Keratinocyte (primary cell): ENCODE measurements around the gene PTPRD. TPM values are rescaled to one million over a fixed set of nuclear protein-coding genes. Genes with fewer than 3 reads are reported as not detected.

Source experiments
- DNase-seq: peaks from one replicate; pipeline ENCODE4 v3.0.0-alpha.2; 2011; ENCODE audit warnings: low read depth, missing footprints, low spot score
- FAIRE-seq: peaks from 2 replicates; lab custom pipeline; 2011; peaks lifted over from hg19 to GRCh38; lab: Jason Lieb, UNC
- H2AFZ ChIP-seq: 2 replicates; pipeline ENCODE4 v1.6.0; 2012; ENCODE audit warnings: low read length, control low read depth, inconsistent platforms; ENCODE audit not compliant: control insufficient read depth
- H3K27ac ChIP-seq: 2 replicates; pipeline ENCODE4 v1.5.1; 2011; ENCODE audit warnings: low read length; ENCODE audit not compliant: control insufficient read depth, insufficient read depth
- H3K27me3 ChIP-seq: 3 replicates; pipeline ENCODE4 v1.6.0; 2011; ENCODE audit warnings: low read length; ENCODE audit not compliant: control insufficient read depth, insufficient read depth; ENCODE audit errors: extremely low read depth
- H3K36me3 ChIP-seq, 2 experiments: 2 replicates in 1 of 2; 3 replicates in 1 of 2; pipeline ENCODE4 v1.5.1; 2011; ENCODE audit warnings: low read length in 2 of 2, mild to moderate bottlenecking in 1 of 2; ENCODE audit not compliant: control insufficient read depth in 2 of 2, insufficient read depth in 2 of 2; ENCODE audit errors: extremely low read depth in 1 of 2
- H3K4me1 ChIP-seq: 3 replicates; pipeline ENCODE4 v1.5.1; 2011; ENCODE audit warnings: low read length; ENCODE audit not compliant: control insufficient read depth, insufficient read depth; ENCODE audit errors: extremely low read depth
- H3K4me2 ChIP-seq: 3 replicates; pipeline ENCODE4 v1.6.0; 2011; ENCODE audit warnings: low read depth, low read length; ENCODE audit not compliant: control insufficient read depth, insufficient read depth; ENCODE audit errors: extremely low read depth
- H3K4me3 ChIP-seq, 3 experiments: fragments of 200-600 bp in 1 of 3; sonication (generic) in 1 of 3; 2 replicates in 2 of 3; 3 replicates in 1 of 3; pipeline ENCODE4 v1.5.1; 2011 to 2016; ENCODE audit warnings: low read length in 3 of 3, mild to moderate bottlenecking in 3 of 3, control low read depth in 2 of 3, inconsistent platforms in 1 of 3, low read depth in 1 of 3, mixed read lengths in 1 of 3, mixed run types in 1 of 3, moderate library complexity in 1 of 3; ENCODE audit not compliant: control insufficient read depth in 2 of 3, insufficient read depth in 2 of 3; ENCODE audit errors: extremely low read depth in 1 of 3
- H3K79me2 ChIP-seq: 2 replicates; pipeline ENCODE4 v1.6.0; 2012; ENCODE audit warnings: low read length; ENCODE audit not compliant: control insufficient read depth, insufficient read depth
- H3K9ac ChIP-seq: 3 replicates; pipeline ENCODE4 v1.6.0; 2011; ENCODE audit warnings: low read length; ENCODE audit not compliant: control insufficient read depth, insufficient read depth; ENCODE audit errors: extremely low read depth
- H3K9me1 ChIP-seq: 3 replicates; pipeline ENCODE4 v1.6.0; 2011; ENCODE audit warnings: low read length; ENCODE audit not compliant: control insufficient read depth, insufficient read depth; ENCODE audit errors: extremely low read depth
- H3K9me3 ChIP-seq: 2 replicates; pipeline ENCODE4 v1.5.1; 2012; ENCODE audit warnings: low read depth, low read length; ENCODE audit not compliant: control insufficient read depth
- H4K20me1 ChIP-seq: 3 replicates; pipeline ENCODE4 v1.6.0; 2011; ENCODE audit warnings: low read length; ENCODE audit not compliant: control insufficient read depth, insufficient read depth; ENCODE audit errors: extremely low read depth
- CTCF ChIP-seq, 3 experiments: IDR thresholded peaks in 1 of 3; conservative IDR thresholded peaks in 1 of 3; optimal IDR thresholded peaks in 1 of 3; 2 replicates in 2 of 3; 3 replicates in 1 of 3; pipeline versions ENCODE3 to v1.5.1; 2011; ENCODE audit warnings: low read length in 3 of 3, mild to moderate bottlenecking in 3 of 3, moderate library complexity in 2 of 3, control low read depth in 1 of 3, inconsistent platforms in 1 of 3; ENCODE audit not compliant: insufficient read depth in 2 of 3; ENCODE audit errors: extremely low read depth in 1 of 3
- EZH2 ChIP-seq: IDR thresholded peaks from one replicate; pipeline ENCODE4 v1.6.1; 2012; ENCODE audit warnings: inconsistent platforms, mild to moderate bottlenecking, low read length, moderate library complexity
- dilution Hi-C: fragments of 300-500 bp; cut with MboI; formaldehyde crosslinking; loops from one replicate; pipeline ENCODE4 v1.7.0; 2020; ENCODE audit warnings: low sequenced_read_pairs; ENCODE audit not compliant: extremely low pct_ligation_motif_present
- polyA plus RNA-seq, 5 experiments: library from polyadenylated mRNA; depleted of rRNA in 3 of 5; stranded (reverse) in 3 of 5; stranded (forward) in 1 of 5; unstranded in 1 of 5; fragments of >200 nt; gene quantifications; 1 replicate in 1 of 5; 2 replicates in 3 of 5; 3 replicates in 1 of 5; pipeline versions ENCODE4 v1.2.1 to v1.2.3, GENCODE V29; 2011 to 2012; ENCODE audit warnings: missing spikeins in 2 of 5, low read depth in 1 of 5, low replicate concordance in 1 of 5

PTPRD gene
- polyA plus RNA-seq, 1 donor (not counting 4 experiments of a cell fraction or from before 2014, with no cell fraction given): 0.10 TPM

DNA sequence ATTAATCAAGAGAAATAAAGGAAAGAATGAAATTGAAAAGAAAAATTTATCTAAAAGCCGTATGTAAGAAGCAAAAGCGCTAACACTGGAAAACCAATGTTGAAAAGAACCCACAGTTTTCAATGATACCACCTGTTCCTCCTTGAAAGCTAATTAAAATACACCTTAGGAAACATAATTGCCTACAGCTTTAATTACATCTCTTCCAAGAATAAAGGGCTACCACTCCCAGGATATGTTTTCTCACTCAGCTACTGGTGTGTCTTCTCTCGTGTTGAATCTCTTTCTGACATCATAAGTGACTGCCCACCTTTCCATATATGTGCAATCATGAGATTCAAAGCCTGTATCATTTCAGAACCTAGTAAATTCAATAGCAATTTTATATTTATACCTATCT is 1932.6 kb downstream of the PTPRD start:
- H3K27me3 ChIP-seq: no peaks in the 10 kb centered on the region
- no peaks in the 10 kb centered on the region for H3K9me1 ChIP-seq
- no peak overlapping the region for H3K27ac ChIP-seq
- H3K4me1 ChIP-seq: no peaks in the 10 kb centered on the region
- no peak overlapping the region for H2AFZ ChIP-seq
- no peak for FAIRE-seq
- no peaks in the 10 kb centered on the region for H3K9me3 ChIP-seq
- no peak for DNase-seq
- H3K4me3 ChIP-seq: no peak overlapping the region
- H3K9ac ChIP-seq: no peak overlapping the region
- no peak overlapping the region for H3K4me2 ChIP-seq
- H3K36me3 ChIP-seq: no peaks in the 10 kb centered on the region
- no peak for TF ChIP-seq EZH2
- TF ChIP-seq CTCF (optimal IDR thresholded peaks at IDR 0.05 in 1 of 3, IDR thresholded peaks at IDR 0.05 in 1 of 3, conservative IDR thresholded peaks at IDR 0.05 in 1 of 3; ENCODE audit: extremely low read depth in 1 of 3, insufficient read depth in 2 of 3, low read length in 3 of 3): no peak
- dilution Hi-C loops: no loop called here
- H4K20me1 ChIP-seq: no peaks in the 10 kb centered on the region
- H3K79me2 ChIP-seq: no peaks in the 10 kb centered on the region

DNA sequence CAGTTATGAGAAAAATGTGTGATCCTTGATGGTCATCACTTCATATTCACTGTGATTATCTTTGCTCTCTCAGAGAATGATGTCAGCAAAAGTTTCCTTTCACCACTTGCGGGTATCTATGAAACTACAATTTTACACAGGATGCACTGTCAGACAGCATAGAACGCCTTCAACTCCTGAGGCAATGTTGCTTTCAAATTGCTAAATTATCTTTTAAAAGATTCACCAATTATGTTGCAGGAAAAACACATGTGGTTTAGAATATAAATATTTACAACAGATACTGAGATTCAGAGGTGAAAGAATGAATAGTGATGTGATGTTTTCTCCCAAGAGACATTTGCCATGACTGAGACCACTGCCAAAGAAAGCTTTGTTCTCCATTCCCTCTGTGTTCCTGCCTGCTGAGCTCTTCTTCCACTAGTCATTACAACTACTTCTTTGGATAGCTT is 1933.4 kb downstream of the PTPRD start:
- H3K4me2 ChIP-seq: no peak overlapping the region
- dilution Hi-C loops: no loop called here
- no peak overlapping the region for H2AFZ ChIP-seq
- no peaks in the 10 kb centered on the region for H3K9me1 ChIP-seq
- H3K4me3 ChIP-seq: no peak overlapping the region
- no peaks in the 10 kb centered on the region for H3K27me3 ChIP-seq
- DNase-seq (no peak), FAIRE-seq (no peak)
- H3K36me3 ChIP-seq: no peaks in the 10 kb centered on the region
- H3K4me1 ChIP-seq: no peaks in the 10 kb centered on the region
- H3K79me2 ChIP-seq: no peaks in the 10 kb centered on the region
- no peaks in the 10 kb centered on the region for H4K20me1 ChIP-seq
- no peak overlapping the region for H3K9ac ChIP-seq
- no peak for TF ChIP-seq CTCF (optimal IDR thresholded peaks at IDR 0.05 in 1 of 3, IDR thresholded peaks at IDR 0.05 in 1 of 3, conservative IDR thresholded peaks at IDR 0.05 in 1 of 3; ENCODE audit: extremely low read depth in 1 of 3, insufficient read depth in 2 of 3, low read length in 3 of 3)
- H3K27ac ChIP-seq: no peak overlapping the region
- H3K9me3 ChIP-seq: no peaks in the 10 kb centered on the region
